ENCODE results near the gene ZBTB7C.

The ZBTB7C gene

GRCh38 chr18:48337053-48337452 is 72.1 kb downstream of the ZBTB7C start:
- H3K4me3 Mint-ChIP-seq, result no peak overlapping the region

DNA sequence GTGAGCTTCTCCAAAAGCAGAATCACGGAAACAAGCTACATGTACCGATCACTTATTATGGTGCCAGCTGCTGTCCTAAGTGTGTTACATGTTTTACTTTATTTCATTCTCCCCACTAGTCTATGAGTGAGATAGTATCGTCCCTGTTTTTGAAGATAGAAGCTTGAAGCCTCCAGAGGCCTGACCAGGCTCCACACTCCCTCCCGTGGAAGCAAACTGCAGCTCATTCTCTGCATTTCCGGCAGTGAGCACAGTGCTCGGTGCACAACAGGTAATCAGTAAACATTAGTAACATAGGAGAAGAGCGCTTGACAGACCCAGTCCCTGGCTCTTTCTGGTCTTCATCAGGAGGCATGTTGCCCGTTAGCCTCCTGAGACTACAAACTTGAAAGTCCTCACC is 72.9 kb downstream of the ZBTB7C start:
- H3K4me1 Mint-ChIP-seq (ENCODE audit: low read depth), result no peaks in the 10 kb centered on the region
- no peak overlapping the region for H3K27ac Mint-ChIP-seq
- no peaks in the 10 kb centered on the region for H3K9me3 Mint-ChIP-seq (ENCODE audit: low read depth)
- H3K4me3 Mint-ChIP-seq, result no peak overlapping the region
- H3K27me3 Mint-ChIP-seq, result no peaks in the 10 kb centered on the region
- H3K36me3 Mint-ChIP-seq, result no peaks in the 10 kb centered on the region

More at GRCh38 chr18:48337053-48337452, 72.1 kb downstream of the ZBTB7C start:
- no peaks in the 10 kb centered on the region for H3K36me3 Mint-ChIP-seq
- no peaks in the 10 kb centered on the region for H3K27me3 Mint-ChIP-seq
- no peaks in the 10 kb centered on the region for H3K9me3 Mint-ChIP-seq (ENCODE audit: low read depth)
- no peak overlapping the region for H3K27ac Mint-ChIP-seq
- H3K4me1 Mint-ChIP-seq (ENCODE audit: low read depth), result no peaks in the 10 kb centered on the region

- H3K4me3 Mint-ChIP-seq, result no peak overlapping the region
- H3K27me3 Mint-ChIP-seq, result no peaks in the 10 kb centered on the region
- H3K36me3 Mint-ChIP-seq, result no peaks in the 10 kb centered on the region
- H3K9me3 Mint-ChIP-seq (ENCODE audit: low read depth), result no peaks in the 10 kb centered on the region
- H3K4me1 Mint-ChIP-seq (ENCODE audit: low read depth), result no peaks in the 10 kb centered on the region
- H3K27ac Mint-ChIP-seq, result no peak overlapping the region
Measured at GRCh38 chr18:48335829-48336228, 73.4 kb downstream of the ZBTB7C start.

- H3K9me3 Mint-ChIP-seq (ENCODE audit: low read depth), result no peaks in the 10 kb centered on the region
- no peak overlapping the region for H3K4me3 Mint-ChIP-seq
- H3K4me1 Mint-ChIP-seq (ENCODE audit: low read depth), result no peaks in the 10 kb centered on the region
- H3K27ac Mint-ChIP-seq, result no peak overlapping the region
- H3K36me3 Mint-ChIP-seq, result no peaks in the 10 kb centered on the region
- no peaks in the 10 kb centered on the region for H3K27me3 Mint-ChIP-seq
Measured at GRCh38 chr18:48334845-48335244, 74.3 kb downstream of the ZBTB7C start.

DNA sequence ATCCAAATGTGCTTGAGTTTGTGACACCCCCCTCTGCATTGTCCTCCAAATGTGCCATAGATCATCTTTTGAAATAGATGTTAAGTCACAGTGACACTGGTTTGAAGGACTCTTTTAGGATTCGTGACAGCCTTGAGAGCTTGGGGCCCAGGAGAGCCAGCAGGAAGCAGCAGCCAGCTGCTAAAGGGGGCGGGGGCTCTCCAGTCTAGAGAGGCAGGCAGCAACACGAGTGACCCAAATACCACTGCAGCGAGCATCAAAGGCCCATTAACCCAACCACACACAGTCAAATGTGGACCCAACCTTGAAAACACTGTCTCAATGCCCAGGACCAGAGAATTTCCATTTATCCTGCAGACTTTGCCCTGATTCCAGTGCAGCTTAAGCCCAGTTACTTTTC is 75.6 kb downstream of the ZBTB7C start:
- Mint-ChIP-seq H3K9me3 (ENCODE audit: low read depth) (no peaks in the 10 kb centered on the region), H3K27ac (no peak overlapping the region), H3K4me1 (ENCODE audit: low read depth) (no peaks in the 10 kb centered on the region), H3K36me3 (no peaks in the 10 kb centered on the region), H3K27me3 (no peaks in the 10 kb centered on the region), H3K4me3 (no peak overlapping the region)

GRCh38 chr18:48330016-48330991 is 78.9 kb downstream of the ZBTB7C start:
- no peaks in the 10 kb centered on the region for H3K9me3 Mint-ChIP-seq (ENCODE audit: low read depth)
- no peaks in the 10 kb centered on the region for H3K4me1 Mint-ChIP-seq (ENCODE audit: low read depth)
- no peaks in the 10 kb centered on the region for H3K27me3 Mint-ChIP-seq
- H3K4me3 Mint-ChIP-seq, result no peak overlapping the region
- no peak overlapping the region for H3K27ac Mint-ChIP-seq
- no peaks in the 10 kb centered on the region for H3K36me3 Mint-ChIP-seq

DNA sequence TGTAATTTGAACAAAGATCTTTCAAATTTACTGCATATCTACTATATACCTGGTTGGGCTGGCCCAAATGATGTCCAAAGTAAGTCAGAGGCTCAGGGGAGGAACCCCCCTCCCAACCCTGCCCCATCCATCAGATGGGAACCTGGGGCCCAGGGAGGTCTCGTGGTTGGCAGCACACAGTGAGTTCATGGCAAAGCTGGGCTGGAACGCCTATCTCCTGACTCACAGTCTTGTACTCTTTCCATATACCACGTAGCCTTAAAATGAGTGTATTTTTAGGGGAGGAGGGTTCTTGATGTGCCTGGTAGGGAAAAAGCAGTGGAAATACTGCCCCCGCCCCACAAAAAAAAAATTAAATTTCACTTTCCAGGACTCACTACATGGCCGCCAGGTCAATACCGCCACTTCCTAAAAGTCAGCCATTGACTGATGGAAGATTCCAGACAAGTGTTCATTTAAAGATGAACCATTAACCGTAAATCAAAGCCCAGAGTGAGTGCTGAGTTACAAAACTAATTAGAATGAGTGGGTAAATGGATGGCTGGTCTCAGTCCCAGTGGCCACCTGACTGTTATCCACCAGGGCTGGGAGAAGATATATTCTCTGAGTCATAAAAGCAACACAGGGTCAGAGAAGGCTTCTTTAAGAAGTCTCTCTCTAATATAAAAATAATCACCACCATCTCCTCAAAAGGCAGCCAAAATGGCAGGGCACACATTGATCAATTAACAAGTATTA is 80.5 kb downstream of the ZBTB7C start:
- Mint-ChIP-seq H3K4me3 (no peak overlapping the region), H3K9me3 (ENCODE audit: low read depth) (no peaks in the 10 kb centered on the region), H3K27ac (no peak overlapping the region), H3K4me1 (ENCODE audit: low read depth) (no peaks in the 10 kb centered on the region), H3K36me3 (no peaks in the 10 kb centered on the region), H3K27me3 (peaks cover 3% of the 10 kb centered on the region)

DNA sequence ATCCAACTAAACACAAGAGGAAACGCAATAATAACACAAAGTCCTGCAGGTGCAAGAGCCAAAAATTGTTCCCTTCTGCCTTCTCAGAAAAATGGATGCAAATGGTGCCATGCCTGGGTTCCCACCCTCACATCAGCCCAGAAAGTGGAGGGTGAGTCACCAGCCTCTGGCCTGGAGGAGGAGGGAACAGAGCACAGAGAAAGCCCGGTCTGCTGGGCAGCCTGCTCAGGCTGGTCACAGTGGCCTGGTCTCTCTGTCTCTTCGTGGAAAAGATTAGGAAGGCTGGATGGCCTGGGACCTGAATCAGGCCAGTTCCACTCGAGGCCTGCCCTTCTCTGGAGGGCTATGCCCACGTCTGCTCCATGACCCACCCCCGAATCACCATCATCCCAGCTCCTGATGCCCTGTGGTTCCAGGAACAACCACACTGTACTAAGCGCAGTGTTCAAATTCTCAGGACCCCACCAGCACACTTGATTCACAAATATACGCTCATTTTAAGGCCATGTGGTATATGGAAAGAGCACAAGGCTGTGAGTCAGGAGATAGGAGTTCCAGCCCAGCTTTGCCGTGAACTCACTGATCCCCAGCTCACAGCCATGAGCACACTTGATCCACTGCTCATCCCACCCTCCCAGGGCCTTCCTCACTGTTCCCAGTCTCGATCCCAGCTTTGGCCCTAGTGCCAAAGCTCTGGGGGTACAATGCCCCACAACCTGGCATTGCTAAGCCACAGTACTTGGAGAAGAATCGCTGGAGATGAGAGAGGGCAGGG is 82.1 kb downstream of the ZBTB7C start:
- Mint-ChIP-seq H3K4me3 (no peak overlapping the region), H3K9me3 (ENCODE audit: low read depth) (no peaks in the 10 kb centered on the region), H3K36me3 (no peaks in the 10 kb centered on the region), H3K27me3 (peaks cover 3% of the 10 kb centered on the region), H3K4me1 (ENCODE audit: low read depth) (no peaks in the 10 kb centered on the region), H3K27ac (no peak overlapping the region)

GRCh38 chr18:48325115-48325665 is 84.0 kb downstream of the ZBTB7C start:
- Mint-ChIP-seq H3K27ac (no peak overlapping the region), H3K36me3 (no peaks in the 10 kb centered on the region), H3K9me3 (ENCODE audit: low read depth) (no peaks in the 10 kb centered on the region), H3K27me3 (peaks cover 3% of the 10 kb centered on the region), H3K4me3 (no peak overlapping the region), H3K4me1 (ENCODE audit: low read depth) (no peaks in the 10 kb centered on the region)

DNA sequence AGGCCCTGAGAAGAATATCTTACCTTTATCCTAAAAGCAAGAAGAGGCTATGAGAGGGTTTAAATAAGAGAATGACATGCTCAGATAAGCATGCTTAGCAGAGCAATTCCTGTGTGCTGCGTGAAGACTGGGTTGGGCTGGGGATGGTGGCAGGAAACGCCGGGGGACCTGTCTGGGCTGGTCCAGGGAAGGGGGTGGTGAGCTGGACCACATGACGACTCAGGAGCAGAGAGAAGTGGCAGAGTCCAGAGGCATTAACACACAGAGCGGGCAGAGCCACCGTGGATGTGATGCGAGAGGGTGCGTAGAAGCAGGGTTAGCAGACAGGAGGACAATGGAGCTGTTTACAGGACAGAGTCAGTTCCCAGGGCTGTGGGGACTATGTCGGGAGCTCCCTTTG is 84.5 kb downstream of the ZBTB7C start:
- Mint-ChIP-seq H3K27ac (no peak overlapping the region), H3K27me3 (peaks cover 3% of the 10 kb centered on the region), H3K9me3 (ENCODE audit: low read depth) (no peaks in the 10 kb centered on the region), H3K36me3 (no peaks in the 10 kb centered on the region), H3K4me1 (ENCODE audit: low read depth) (no peaks in the 10 kb centered on the region), H3K4me3 (no peak overlapping the region)

- no peaks in the 10 kb centered on the region for H3K9me3 Mint-ChIP-seq (ENCODE audit: low read depth)
- no peaks in the 10 kb centered on the region for H3K4me1 Mint-ChIP-seq (ENCODE audit: low read depth)
- no peaks in the 10 kb centered on the region for H3K36me3 Mint-ChIP-seq
- H3K27me3 Mint-ChIP-seq, result peaks cover 3% of the 10 kb centered on the region
- H3K4me3 Mint-ChIP-seq, result no peak overlapping the region
- H3K27ac Mint-ChIP-seq, result no peak overlapping the region
Measured at GRCh38 chr18:48323151-48323550, 86.0 kb downstream of the ZBTB7C start.

GRCh38 chr18:48321536-48321935 is 87.6 kb downstream of the ZBTB7C start:
- Mint-ChIP-seq H3K4me3 (no peak overlapping the region), H3K4me1 (ENCODE audit: low read depth) (no peaks in the 10 kb centered on the region), H3K27ac (no peak overlapping the region), H3K9me3 (ENCODE audit: low read depth) (no peaks in the 10 kb centered on the region), H3K36me3 (no peaks in the 10 kb centered on the region), H3K27me3 (peaks cover 3% of the 10 kb centered on the region)

DNA sequence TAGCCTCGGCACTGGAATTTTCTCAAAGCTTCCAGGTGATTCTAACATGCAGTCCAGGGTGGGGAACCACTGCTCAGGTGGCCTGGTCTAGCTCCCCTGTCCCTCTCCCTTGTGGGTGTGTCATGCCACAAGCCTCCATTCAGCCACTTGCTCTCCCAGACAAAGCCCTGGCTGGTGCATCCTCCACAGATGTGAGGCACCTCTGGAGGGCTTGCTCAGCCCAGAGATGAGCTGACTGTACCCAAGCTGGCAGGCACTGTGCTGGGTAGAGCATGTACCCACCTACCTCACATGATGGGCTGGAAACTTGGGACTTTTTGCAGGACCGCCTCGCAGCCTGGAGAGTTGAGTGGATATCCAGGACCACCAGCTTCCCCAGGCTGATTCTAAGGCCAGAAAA is 88.1 kb downstream of the ZBTB7C start:
- H3K36me3 Mint-ChIP-seq, result no peaks in the 10 kb centered on the region
- H3K4me3 Mint-ChIP-seq, result no peak overlapping the region
- no peak overlapping the region for H3K27ac Mint-ChIP-seq
- peaks cover 3% of the 10 kb centered on the region for H3K27me3 Mint-ChIP-seq
- H3K4me1 Mint-ChIP-seq (ENCODE audit: low read depth), result no peaks in the 10 kb centered on the region
- no peaks in the 10 kb centered on the region for H3K9me3 Mint-ChIP-seq (ENCODE audit: low read depth)

- Mint-ChIP-seq H3K4me3 (no peak overlapping the region), H3K4me1 (ENCODE audit: low read depth) (no peaks in the 10 kb centered on the region), H3K9me3 (ENCODE audit: low read depth) (no peaks in the 10 kb centered on the region), H3K27ac (no peak overlapping the region), H3K27me3 (peaks cover 3% of the 10 kb centered on the region), H3K36me3 (no peaks in the 10 kb centered on the region)
Measured at GRCh38 chr18:48320639-48320945, 88.6 kb downstream of the ZBTB7C start.

All from activated naive CD8-positive, alpha-beta T cell (primary cell).